Measurements from ENCODE around the gene ITGA7.

The ITGA7 gene

GRCh38 chr12:55637467-55637866 is 70.2 kb downstream of the ITGA7 start:
- DNase-seq = no peak

- no peak for DNase-seq
Observed at GRCh38 chr12:55636853-55637252, 70.9 kb downstream of the ITGA7 start, which contains the start of gene OR10P1. TSS of gene OR10P1 (plus strand) at chr12:55636892. CDS start at chr12:55636892, 0 bp downstream.

GRCh38 chr12:55636116-55636655 is 71.5 kb downstream of the ITGA7 start:
- DNase-seq = no peak

Measured in SIG-M5 (cell line).